ENCODE data around the gene VHLL. TPM values are rescaled to one million over a fixed set of nuclear protein-coding genes. Genes with fewer than 3 reads are reported as not detected.

The VHLL gene
- total RNA-seq, 1 experiment from 2014 or later = not detected

DNA sequence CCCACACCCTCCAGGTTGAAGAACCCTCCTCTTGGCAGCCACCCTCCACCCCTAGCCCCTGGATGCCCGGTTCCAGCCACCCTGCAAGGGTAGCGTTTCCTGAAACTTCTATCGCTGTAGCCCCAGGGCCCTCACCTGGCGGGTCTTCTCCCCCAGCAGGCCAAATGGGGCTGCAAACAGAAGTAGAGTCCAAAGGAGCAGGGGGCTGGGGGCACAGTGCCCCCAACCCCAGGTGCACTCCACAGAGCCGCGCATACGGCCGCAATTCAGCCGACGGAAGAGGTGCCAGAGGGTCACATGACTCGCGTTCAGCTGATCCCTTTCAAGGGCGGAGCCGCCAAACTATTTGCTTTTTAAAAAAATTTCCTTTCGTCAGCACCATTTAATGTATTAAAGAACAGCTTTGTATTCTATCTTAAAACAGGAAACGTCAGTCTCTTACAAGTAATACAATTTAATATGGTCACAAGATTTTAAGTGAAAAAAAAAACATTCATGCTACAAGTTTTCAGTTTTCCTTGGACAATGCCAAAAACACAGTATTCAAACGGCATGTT is 3.6 kb downstream of the VHLL start, which contains the start of gene GLMP:
Gene GLMP (minus strand): TSS at position 289 of the 557 bp plus-strand sequence. CDS start 34 bp downstream, at position 255.
- Histone ChIP-seq H3K4me1 (ENCODE audit: insufficient read depth, low read length) (no peaks in the 10 kb centered on the region; the same call in 1 of the 2 replicates), H4K8ac (replicated peaks; ENCODE audit: insufficient read length, low read depth, low read length) (no peak within 1 kb of the TSS), H3K14ac (ENCODE audit: insufficient read depth, low read length) (no peak within 1 kb of the TSS; the same call in 1 of the 2 replicates), H3K23ac (ENCODE audit: insufficient read length, low read depth, low read length) (no peak within 1 kb of the TSS), H3K9ac (ENCODE audit: extremely low read depth, insufficient read length, low read length) (peak within 1 kb of the TSS; percentile 60), H2BK20ac (ENCODE audit: low read depth, low read length, poor library complexity, severe bottlenecking) (no peak within 1 kb of the TSS), H4K5ac (ENCODE audit: insufficient read length, low read depth, low read length) (no peak within 1 kb of the TSS), H2AK5ac (ENCODE audit: insufficient read length, low read length) (no peak within 1 kb of the TSS), H3K27me3 (ENCODE audit: insufficient read depth, low read length) (no peaks in the 10 kb centered on the region), H2BK15ac (ENCODE audit: low read depth, low read length) (no peak within 1 kb of the TSS), H3K23me2 (ENCODE audit: insufficient read length, low read depth, low read length, poor library complexity, severe bottlenecking) (peaks cover 8% of the 10 kb centered on the region), H3K79me1 (ENCODE audit: insufficient read depth, low read depth, low read length, poor library complexity, severe bottlenecking) (no peaks in the 10 kb centered on the region), H3K56ac (ENCODE audit: insufficient read length, low read depth, low read length) (no peak within 1 kb of the TSS), H2BK12ac (ENCODE audit: insufficient read length, low read depth, low read length) (no peak within 1 kb of the TSS), H3K4me2 (ENCODE audit: insufficient read depth, insufficient read length, low read length) (peak within 1 kb of the TSS; percentile 78), H3T11ph (ENCODE audit: low read length) (no peak within 1 kb of the TSS), H4K91ac (ENCODE audit: insufficient read length, low read depth, low read length) (no peak within 1 kb of the TSS), H3K9me3 (ENCODE audit: control insufficient read depth, low read depth, low read length) (no peaks in the 10 kb centered on the region), H3K27ac (ENCODE audit: insufficient read length, low read depth, low read length) (no peak within 1 kb of the TSS), H4K20me1 (ENCODE audit: control insufficient read depth, insufficient read depth, insufficient read length) (no peaks in the 10 kb centered on the region), H3K4ac (ENCODE audit: low read depth, low read length) (no peak within 1 kb of the TSS), H2AFZ (ENCODE audit: low read length) (peak within 1 kb of the TSS; percentile 85), H2BK120ac (ENCODE audit: low read depth, low read length, poor library complexity, severe bottlenecking) (no peak within 1 kb of the TSS), H2BK5ac (ENCODE audit: insufficient read length, low read length) (no peak within 1 kb of the TSS), H3K18ac (ENCODE audit: insufficient read length, low read depth, low read length) (no peak within 1 kb of the TSS), H3K79me2 (ENCODE audit: insufficient read depth, low read length) (no peaks in the 10 kb centered on the region)
- Mint-ChIP-seq H3K4me1 (peaks cover 10 to 18% of the 10 kb centered on the region in 2 experiments), H3K27me3 (ENCODE audit: low read depth) (peaks cover 2% of the 10 kb centered on the region), H3K4me3 (peak within 1 kb of the TSS; percentile 85 to 89), H3K27ac (peak within 1 kb of the TSS in 1 of 3 experiments; percentile 80; a peak in 2 of 7 replicates), H3K9me3 (no peaks in the 10 kb centered on the region; a peak in 1 of 5 replicates), H3K36me3 (ENCODE audit: insufficient read depth in 1 of 3, low read depth in 3 of 3) (peaks cover 2 to 15% (median 4%) of the 10 kb centered on the region in 3 experiments; a peak in 5 of 7 replicates)
- DNase-seq = peak; percentile 46
- TF ChIP-seq, protein P1, sequence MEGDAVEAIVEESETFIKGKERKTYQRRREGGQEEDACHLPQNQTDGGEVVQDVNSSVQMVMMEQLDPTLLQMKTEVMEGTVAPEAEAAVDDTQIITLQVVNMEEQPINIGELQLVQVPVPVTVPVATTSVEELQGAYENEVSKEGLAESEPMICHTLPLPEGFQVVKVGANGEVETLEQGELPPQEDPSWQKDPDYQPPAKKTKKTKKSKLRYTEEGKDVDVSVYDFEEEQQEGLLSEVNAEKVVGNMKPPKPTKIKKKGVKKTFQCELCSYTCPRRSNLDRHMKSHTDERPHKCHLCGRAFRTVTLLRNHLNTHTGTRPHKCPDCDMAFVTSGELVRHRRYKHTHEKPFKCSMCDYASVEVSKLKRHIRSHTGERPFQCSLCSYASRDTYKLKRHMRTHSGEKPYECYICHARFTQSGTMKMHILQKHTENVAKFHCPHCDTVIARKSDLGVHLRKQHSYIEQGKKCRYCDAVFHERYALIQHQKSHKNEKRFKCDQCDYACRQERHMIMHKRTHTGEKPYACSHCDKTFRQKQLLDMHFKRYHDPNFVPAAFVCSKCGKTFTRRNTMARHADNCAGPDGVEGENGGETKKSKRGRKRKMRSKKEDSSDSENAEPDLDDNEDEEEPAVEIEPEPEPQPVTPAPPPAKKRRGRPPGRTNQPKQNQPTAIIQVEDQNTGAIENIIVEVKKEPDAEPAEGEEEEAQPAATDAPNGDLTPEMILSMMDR (conservative IDR thresholded peaks at IDR 0.05) = no peak
- no CpG with 5 or more reads among the region's 17 CpGs for whole genome bisulfite sequencing (ENCODE audit: extremely low coverage, insufficient read length, low lambda C conversion rate)
